ENCODE data around the gene MYO1G.

Gene MYO1G

GRCh38 chr7:44981035-44981706 lies 2.4 kb upstream of the MYO1G start:
- DNase-seq (ENCODE audit: low read depth) = no peak

DNA sequence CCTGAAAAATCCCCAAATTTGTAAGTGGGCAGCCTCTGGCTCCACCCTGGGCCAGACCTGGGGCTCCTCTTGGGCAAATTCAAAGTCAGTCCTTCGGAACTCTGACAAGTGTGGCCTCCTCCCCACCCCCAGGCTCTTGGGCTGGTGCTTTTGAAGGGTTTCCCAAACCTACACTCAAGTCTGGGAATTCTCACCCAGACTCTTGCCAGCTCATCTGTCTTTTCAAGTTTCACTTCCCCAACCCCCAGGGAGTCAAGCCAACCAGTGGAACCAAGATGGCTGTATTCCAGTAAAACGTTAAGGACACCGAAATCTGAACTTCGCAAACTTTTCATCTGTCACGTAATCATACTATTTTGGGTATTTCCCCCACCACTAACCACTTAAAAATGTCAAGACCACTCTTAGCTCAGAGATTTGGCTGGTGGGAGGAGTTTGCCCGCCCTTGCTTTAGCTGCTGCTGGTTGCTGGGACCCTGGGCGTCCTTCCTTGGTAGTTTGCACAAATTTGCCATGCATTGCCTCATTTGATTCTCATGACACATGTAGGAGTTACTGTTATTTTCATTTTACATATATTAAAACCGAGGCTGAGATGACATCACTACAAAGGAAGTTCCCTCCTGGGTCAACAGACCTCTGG lies 1.7 kb upstream of the MYO1G start:
- DNase-seq (ENCODE audit: low read depth) = no peak

DNA sequence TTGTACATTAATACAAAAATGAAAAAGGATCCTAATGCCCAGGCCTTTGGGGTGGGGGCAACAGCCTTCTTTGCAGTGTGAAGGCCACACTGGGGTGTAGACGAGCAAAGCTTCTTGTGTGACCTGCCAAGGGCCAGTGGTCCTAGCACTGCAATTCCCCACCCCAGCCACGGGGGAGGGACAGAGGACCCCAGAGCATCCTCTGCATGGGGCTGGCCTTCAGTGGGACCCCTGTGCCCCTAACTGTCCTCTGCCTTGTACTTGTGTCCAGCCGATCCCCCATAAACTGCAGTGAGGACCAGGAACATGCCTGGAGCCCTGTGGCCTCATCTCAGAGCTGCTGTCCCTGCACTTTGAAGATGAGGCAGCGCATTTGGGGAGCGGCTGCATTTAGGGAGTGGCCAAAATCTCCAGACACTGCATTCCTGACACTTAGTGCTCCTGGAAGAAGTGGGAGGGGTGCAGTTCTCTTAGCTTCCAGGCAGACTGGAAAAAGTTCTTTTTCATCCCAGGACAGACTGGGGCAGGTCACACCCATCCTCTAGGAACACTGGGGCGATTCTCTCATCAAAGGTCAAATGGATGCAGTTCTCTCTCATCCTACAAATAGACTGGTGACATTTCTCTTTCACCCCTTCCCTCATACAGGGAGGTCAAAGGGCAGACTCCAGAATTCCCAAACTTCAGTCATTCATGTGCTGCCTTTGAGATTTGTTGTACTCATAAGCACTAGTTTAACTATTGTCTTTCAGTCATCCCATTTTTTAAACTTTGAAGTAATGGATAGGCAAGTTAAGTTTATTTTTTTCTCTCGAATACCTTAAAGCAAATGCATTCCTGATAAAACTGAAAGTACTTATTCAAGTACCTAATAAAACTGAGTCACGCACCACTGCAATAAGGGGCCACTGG lies 922 bp upstream of the MYO1G start:
- DNase-seq (ENCODE audit: low read depth) = no peak

- no peak for DNase-seq (ENCODE audit: low read depth)
Observed at GRCh38 chr7:44977959-44978335, 868 bp downstream of the MYO1G start.

- no peak for DNase-seq (ENCODE audit: low read depth)
Observed at GRCh38 chr7:44977304-44977958, 1.4 kb downstream of the MYO1G start.

- DNase-seq (ENCODE audit: low read depth) = no peak
Observed at GRCh38 chr7:44976746-44977196, 2.0 kb downstream of the MYO1G start.

DNA sequence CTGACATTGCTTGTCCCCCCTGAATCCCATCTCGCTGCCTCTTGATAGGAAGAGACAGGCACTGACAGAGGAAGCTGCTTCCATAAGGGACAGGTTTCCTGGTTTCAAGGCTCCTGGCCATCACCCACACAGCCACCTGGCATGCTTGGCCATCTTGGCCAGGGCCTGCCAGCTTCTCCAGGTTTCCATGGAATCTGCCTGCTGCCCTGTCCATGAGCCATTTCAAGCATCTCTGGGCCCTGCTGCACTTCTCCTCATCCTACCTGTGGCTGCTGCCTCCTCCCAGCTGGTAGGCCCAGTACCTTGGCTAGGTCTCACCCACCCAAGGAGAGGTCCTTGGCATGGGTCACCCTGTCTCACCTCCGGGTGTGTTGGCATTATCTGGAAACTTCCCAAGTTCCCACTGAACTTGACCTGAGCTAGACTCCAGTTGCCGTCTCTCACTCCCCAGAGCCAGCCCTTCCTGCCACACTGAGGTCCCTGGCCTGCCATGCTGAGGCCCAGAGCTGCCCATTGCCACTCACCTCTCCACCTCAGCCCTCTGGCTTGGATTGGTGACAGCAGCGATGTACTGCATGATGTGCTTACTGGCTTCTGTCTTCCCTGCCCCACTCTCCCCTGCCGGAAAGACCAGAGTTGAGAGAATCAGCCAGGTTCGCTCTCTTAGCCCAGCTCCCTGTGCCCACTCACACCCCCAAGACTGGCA lies 2.6 kb downstream of the MYO1G start:
- no peak for DNase-seq (ENCODE audit: low read depth)

- DNase-seq (ENCODE audit: low read depth) = no peak
Observed at GRCh38 chr7:44975331-44976039, 3.3 kb downstream of the MYO1G start.

DNA sequence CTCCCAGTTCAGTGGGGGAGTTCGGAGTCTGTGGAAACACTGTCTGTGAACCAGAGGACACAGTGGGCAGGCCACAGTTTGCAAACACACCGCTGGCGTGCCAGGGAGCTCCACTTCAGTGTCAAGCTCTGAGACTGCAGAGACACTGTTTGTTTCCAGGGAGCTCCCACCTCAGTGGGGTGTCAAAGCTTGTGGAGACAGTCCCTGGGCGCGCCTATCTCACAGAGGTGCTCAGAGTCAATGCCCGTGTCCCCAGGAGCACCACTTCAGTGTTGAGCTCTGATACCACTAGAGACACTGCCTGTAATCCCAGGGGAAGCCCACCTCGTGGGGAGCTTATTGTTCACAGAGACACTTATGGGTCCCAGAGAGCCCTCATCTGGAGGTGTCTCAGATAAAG lies 4.3 kb downstream of the MYO1G start:
- DNase-seq (ENCODE audit: low read depth) = no peak

DNA sequence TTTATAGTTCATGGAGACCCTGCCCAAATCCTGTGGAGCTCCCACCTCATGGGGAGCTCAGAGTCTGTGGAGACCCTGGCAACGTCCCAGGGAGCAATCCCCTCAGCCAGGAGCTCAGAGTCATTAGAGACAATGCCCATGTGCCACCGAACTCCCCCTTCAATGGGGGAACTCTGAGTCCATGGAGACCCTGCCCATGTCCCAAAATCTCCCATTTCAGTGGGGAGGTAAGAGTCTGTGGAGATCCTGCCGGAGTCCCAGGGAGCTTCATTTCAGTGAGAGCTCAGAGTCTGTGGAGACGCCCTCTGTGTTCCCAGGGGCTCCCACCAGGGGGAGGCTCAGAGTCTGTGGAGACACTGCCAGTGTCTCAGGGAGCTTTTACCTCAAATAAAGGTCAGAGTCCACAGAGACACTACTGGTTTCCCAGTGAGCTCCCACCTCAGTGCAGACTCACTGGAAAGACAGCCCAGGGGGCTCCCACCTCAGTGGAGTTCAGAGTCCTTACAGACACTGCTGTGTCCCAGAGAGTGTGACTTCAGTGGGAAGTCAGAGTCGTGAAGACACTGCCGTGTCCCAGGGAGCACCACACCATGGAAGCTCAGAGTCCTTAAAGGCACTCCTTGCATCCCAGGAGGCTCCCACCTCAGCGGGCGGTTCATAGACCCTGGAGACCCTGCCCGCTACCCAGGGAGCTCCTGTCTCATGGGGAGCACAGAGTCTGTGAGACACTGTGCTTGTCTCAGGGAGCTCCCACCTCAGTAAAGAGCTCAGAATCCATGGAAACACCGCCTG lies 5.0 kb downstream of the MYO1G start:
- no peak for DNase-seq (ENCODE audit: low read depth)

DNA sequence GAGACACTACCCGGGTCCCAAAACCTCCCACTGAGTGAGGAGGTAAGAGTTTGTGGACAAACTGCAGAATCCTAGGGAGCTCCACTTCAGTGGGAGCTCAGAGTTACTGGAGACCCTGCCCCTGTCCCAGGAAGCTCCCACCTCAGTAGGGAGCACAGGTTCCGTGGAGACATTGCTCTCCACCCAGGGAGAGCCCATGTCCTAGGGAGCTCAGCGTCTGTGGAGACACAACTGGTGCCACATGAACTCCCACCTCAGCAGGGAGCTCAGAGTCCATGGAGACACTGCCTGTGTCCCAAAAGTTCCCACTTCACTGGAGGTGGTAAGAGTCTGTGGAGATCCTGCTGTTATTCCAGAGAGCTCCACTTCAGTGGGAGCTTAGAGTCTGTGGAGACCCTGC lies 6.3 kb downstream of the MYO1G start:
- DNase-seq (ENCODE audit: low read depth) = no peak

DNA sequence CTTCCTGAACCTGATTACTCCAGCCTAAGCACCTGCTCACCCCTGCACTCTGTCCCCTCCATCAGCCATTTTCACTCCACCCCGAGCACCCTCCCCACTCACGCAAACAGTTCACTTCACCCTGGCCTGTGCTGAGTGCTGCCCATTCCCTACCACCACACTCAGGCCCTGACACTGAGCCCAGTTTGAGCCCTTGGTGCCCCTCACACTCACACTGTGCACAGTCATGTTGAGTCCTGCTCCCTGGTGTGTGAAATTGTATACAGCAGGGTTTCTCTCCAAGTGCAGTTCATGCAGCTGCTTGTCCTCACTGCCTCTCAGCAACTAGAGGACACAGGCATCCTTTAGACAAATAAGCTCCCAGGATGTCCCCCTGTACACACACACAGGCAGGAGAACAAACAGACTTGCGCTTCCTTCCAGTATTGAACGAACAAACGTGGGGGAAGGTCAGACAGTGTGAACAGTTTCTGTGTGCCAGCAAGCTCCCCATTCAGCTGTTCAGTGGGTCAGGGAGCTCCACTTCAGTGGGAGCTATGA lies 6.8 kb downstream of the MYO1G start:
- no peak for DNase-seq (ENCODE audit: low read depth)

- no peak for DNase-seq (ENCODE audit: low read depth)
Observed at GRCh38 chr7:44971188-44971901, 7.5 kb downstream of the MYO1G start.

GRCh38 chr7:44970523-44971051 lies 8.2 kb downstream of the MYO1G start:
- no peak for DNase-seq (ENCODE audit: low read depth)

- DNase-seq (ENCODE audit: low read depth) = no peak
Observed at GRCh38 chr7:44969701-44970522, 8.9 kb downstream of the MYO1G start.

GRCh38 chr7:44969049-44969700 lies 9.6 kb downstream of the MYO1G start:
- DNase-seq (ENCODE audit: low read depth) = no peak

- no peak for DNase-seq (ENCODE audit: low read depth)
Observed at GRCh38 chr7:44967571-44968446, 11.0 kb downstream of the MYO1G start.

Data from stromal cell of bone marrow (primary cell).